PFSK-1 (cell line): ENCODE measurements around the gene KIF26A.

Experiments used
- FOXP2 ChIP-seq: optimal IDR thresholded peaks from 2 replicates; pipeline ENCODE3; 2011; ENCODE audit warnings: borderline replicate concordance, control low read depth, inconsistent platforms; ENCODE audit not compliant: insufficient read depth; ENCODE audit errors: extremely low read length, extremely low read depth
- POLR2AphosphoS5 ChIP-seq: IDR thresholded peaks from 2 replicates; pipeline ENCODE4 v1.6.1; 2012; ENCODE audit warnings: low read depth, mild to moderate bottlenecking, control low read depth, low read length, moderate library complexity
- REST ChIP-seq, 2 experiments: IDR thresholded peaks; 2 replicates each; pipeline versions ENCODE4 v1.6.1 to v1.8.0; 2011 to 2012; ENCODE audit warnings: low read depth in 2 of 2, low read length in 2 of 2, control low read depth in 1 of 2, inconsistent platforms in 1 of 2, mild to moderate bottlenecking in 1 of 2, moderate library complexity in 1 of 2; ENCODE audit not compliant: insufficient read depth in 1 of 2

- TF ChIP-seq POLR2AphosphoS5 (no peak), FOXP2 (no peak), REST (IDR thresholded peaks at IDR 0.05; ENCODE audit: insufficient read depth in 1 of 2, low read depth in 2 of 2, low read length in 2 of 2) (no peak)
Measured at GRCh38 chr14:104228716-104229533, 90.5 kb downstream of the KIF26A start.
